ENCODE measurements around the gene GNAQ. TPM values are rescaled to one million over a fixed set of nuclear protein-coding genes. Genes with fewer than 3 reads are reported as not detected.

The GNAQ gene
- total RNA-seq, 1 donor from 2014 or later = 0.20 TPM

- DNase-seq (no peak), ATAC-seq (ENCODE audit: low read depth) (no peak)
- POLR2A ChIA-PET = no interaction called here
- CTCF ChIA-PET = no interaction called here
- Mint-ChIP-seq H3K9me3 (no peaks in the 10 kb centered on the region), H3K36me3 (ENCODE audit: low read depth) (no peaks in the 10 kb centered on the region), H3K27me3 (peaks cover 3% of the 10 kb centered on the region), H3K27ac (no peak overlapping the region), H3K4me1 (no peaks in the 10 kb centered on the region), H3K4me3 (no peak overlapping the region)
- TF ChIP-seq CTCF (IDR thresholded peaks at IDR 0.05) = no peak
- intact Hi-C loops (cut with micrococcal nuclease) = no loop called here
These were observed 109.0 kb downstream of the GNAQ start for GRCh38 chr9:77922591-77922990.

- DNase-seq (no peak), ATAC-seq (ENCODE audit: low read depth) (no peak)
- H3K4me3 Mint-ChIP-seq = no peak overlapping the region
- H3K4me1 Mint-ChIP-seq = peaks cover 4% of the 10 kb centered on the region
- no peaks in the 10 kb centered on the region for H3K9me3 Mint-ChIP-seq
- TF ChIP-seq CTCF (IDR thresholded peaks at IDR 0.05) = no peak
- ChIA-PET POLR2A (no interaction called here), CTCF (no interaction called here)
- intact Hi-C loops (cut with micrococcal nuclease) = no loop called here
- no peak overlapping the region for H3K27ac Mint-ChIP-seq
- no peaks in the 10 kb centered on the region for H3K36me3 Mint-ChIP-seq (ENCODE audit: low read depth)
- no peaks in the 10 kb centered on the region for H3K27me3 Mint-ChIP-seq
These were observed 113.8 kb downstream of the GNAQ start for GRCh38 chr9:77917800-77918199.

GRCh38 chr9:77916820-77917219 is 114.8 kb downstream of the GNAQ start:
- no peaks in the 10 kb centered on the region for H3K36me3 Mint-ChIP-seq (ENCODE audit: low read depth)

GRCh38 chr9:77916410-77916819 is 115.2 kb downstream of the GNAQ start:
- ATAC-seq (ENCODE audit: low read depth) = no peak
- DNase-seq = no peak
- no peaks in the 10 kb centered on the region for H3K36me3 Mint-ChIP-seq (ENCODE audit: low read depth)
- POLR2A ChIA-PET = no interaction called here
- H3K4me3 Mint-ChIP-seq = no peak overlapping the region
- H3K27me3 Mint-ChIP-seq = no peaks in the 10 kb centered on the region
- intact Hi-C loops (cut with micrococcal nuclease) = no loop called here
- TF ChIP-seq CTCF (IDR thresholded peaks at IDR 0.05) = no peak
- H3K27ac Mint-ChIP-seq = no peak overlapping the region
- H3K4me1 Mint-ChIP-seq = peaks cover 4% of the 10 kb centered on the region
- no peaks in the 10 kb centered on the region for H3K9me3 Mint-ChIP-seq
- CTCF ChIA-PET = no interaction called here

More at GRCh38 chr9:77916820-77917219, 114.8 kb downstream of the GNAQ start:
- ChIA-PET POLR2A (no interaction called here), CTCF (no interaction called here)
- no peak overlapping the region for H3K4me3 Mint-ChIP-seq
- no peak for TF ChIP-seq CTCF (IDR thresholded peaks at IDR 0.05)
- no peak overlapping the region for H3K27ac Mint-ChIP-seq
- no peaks in the 10 kb centered on the region for H3K9me3 Mint-ChIP-seq
- intact Hi-C loops (cut with micrococcal nuclease) = no loop called here
- no peak for ATAC-seq (ENCODE audit: low read depth)
- no peak for DNase-seq
- peaks cover 4% of the 10 kb centered on the region for H3K4me1 Mint-ChIP-seq
- no peaks in the 10 kb centered on the region for H3K27me3 Mint-ChIP-seq

- no peaks in the 10 kb centered on the region for H3K36me3 Mint-ChIP-seq (ENCODE audit: low read depth)
- H3K4me3 Mint-ChIP-seq = no peak overlapping the region
- no peaks in the 10 kb centered on the region for H3K9me3 Mint-ChIP-seq
- intact Hi-C loops (cut with micrococcal nuclease) = no loop called here
- peaks cover 2% of the 10 kb centered on the region for H3K27me3 Mint-ChIP-seq
- CTCF ChIA-PET = no interaction called here
- TF ChIP-seq CTCF (IDR thresholded peaks at IDR 0.05) = no peak
- POLR2A ChIA-PET = no interaction called here
- H3K4me1 Mint-ChIP-seq = peaks cover 4% of the 10 kb centered on the region
- ATAC-seq (ENCODE audit: low read depth) = no peak
- DNase-seq = no peak
- no peak overlapping the region for H3K27ac Mint-ChIP-seq
These were observed 115.9 kb downstream of the GNAQ start for GRCh38 chr9:77915744-77916143.
